Measurements from ENCODE around the gene ALDH3B2. TPM values are rescaled to one million over a fixed set of nuclear protein-coding genes. Genes with fewer than 3 reads are reported as not detected.
A peak's percentile ranks its signal among the peaks of the same experiment; 100 is the strongest.
"Not testable (repeated sequence)": the region's sequence is repeated elsewhere in the genome, so short reads cannot be mapped to it uniquely, and the experiment has no call there.

ALDH3B2 gene
- total and polyA plus RNA-seq, 8 donors = 0.17 to 0.50 (median 0.34) TPM; not detected in 4

DNA sequence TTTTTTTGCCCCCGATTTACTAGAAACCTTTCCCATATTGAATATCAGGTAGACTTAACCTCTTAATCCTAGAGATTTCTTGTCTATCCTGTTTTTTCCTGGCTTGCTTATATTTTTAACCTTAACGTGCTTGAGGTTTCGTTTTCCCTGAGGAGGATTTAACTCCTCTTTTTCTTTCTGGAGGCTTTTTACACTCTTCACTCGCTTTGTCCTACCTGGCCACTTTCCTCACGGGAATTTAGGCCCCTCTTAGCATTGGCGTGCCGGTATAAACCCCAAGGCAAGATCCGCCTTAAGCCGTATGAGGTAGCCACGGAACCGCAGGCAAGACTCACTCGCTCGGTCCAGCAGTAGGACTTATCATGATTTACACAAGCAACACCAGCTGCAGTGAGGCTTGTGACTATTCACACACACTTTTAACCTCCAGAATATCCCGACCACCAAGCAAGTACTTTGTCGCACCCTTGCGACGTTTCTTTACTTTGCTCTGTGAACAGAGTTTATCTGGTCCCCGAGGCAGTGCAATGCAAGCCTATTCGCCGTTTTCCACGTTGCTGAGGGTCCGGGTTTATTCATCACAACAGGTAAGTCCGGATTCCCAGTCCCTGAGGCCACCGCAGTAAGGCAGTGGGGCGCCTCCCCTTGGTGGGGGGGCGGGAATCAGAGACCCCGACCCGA, 20.6 kb upstream of the ALDH3B2 start:
- ATAC-seq (no peak), FAIRE-seq (no peak), DNase-seq (no peak)
- Histone ChIP-seq H3K4me1 (no peaks in the 10 kb centered on the region), H3K4me3 (no peak overlapping the region), H3K9me3 (no peaks in the 10 kb centered on the region), H3K36me3 (no peaks in the 10 kb centered on the region), H3K27ac (no peak overlapping the region), H3K27me3 (no peaks in the 10 kb centered on the region)
- 82% methylated on average over 28 of the region's 28 CpGs for WGBS, 2 donors
- intact Hi-C loops (cut with DNase I) = no loop called here
- TF ChIP-seq CTCF (IDR thresholded peaks at IDR 0.05) = no peak

- H3K27me3 ChIP-seq = no peaks in the 10 kb centered on the region
- H3K27ac ChIP-seq = no peak overlapping the region
- H3K4me1 ChIP-seq = no peaks in the 10 kb centered on the region
- FAIRE-seq = no peak
- ATAC-seq = peak in 1 of 4 donors; percentile 42
- no peak overlapping the region for H3K4me3 ChIP-seq
- no peaks in the 10 kb centered on the region for H3K36me3 ChIP-seq
- TF ChIP-seq CTCF (IDR thresholded peaks at IDR 0.05) = no peak
- WGBS, 2 donors = 52 to 54% methylated on average over 2 of the region's 2 CpGs
- H3K9me3 ChIP-seq = no peaks in the 10 kb centered on the region
- no peak for DNase-seq
- intact Hi-C loops (cut with DNase I) = no loop called here
Observed at GRCh38 chr11:67691149-67691548, 16.7 kb upstream of the ALDH3B2 start.

- H3K27me3 ChIP-seq = no peaks in the 10 kb centered on the region
- FAIRE-seq (no peak), DNase-seq (no peak), ATAC-seq (no peak)
- TF ChIP-seq CTCF (IDR thresholded peaks at IDR 0.05) = no peak
- H3K9me3 ChIP-seq = no peaks in the 10 kb centered on the region
- intact Hi-C loops (cut with DNase I) = no loop called here
- WGBS, 2 donors = 75 to 83% methylated on average over 4 of the region's 4 CpGs
- no peak overlapping the region for H3K4me3 ChIP-seq
- H3K27ac ChIP-seq = no peak overlapping the region
- H3K36me3 ChIP-seq = no peaks in the 10 kb centered on the region
- H3K4me1 ChIP-seq = no peaks in the 10 kb centered on the region
Observed at GRCh38 chr11:67689178-67689577, 14.8 kb upstream of the ALDH3B2 start.

DNA sequence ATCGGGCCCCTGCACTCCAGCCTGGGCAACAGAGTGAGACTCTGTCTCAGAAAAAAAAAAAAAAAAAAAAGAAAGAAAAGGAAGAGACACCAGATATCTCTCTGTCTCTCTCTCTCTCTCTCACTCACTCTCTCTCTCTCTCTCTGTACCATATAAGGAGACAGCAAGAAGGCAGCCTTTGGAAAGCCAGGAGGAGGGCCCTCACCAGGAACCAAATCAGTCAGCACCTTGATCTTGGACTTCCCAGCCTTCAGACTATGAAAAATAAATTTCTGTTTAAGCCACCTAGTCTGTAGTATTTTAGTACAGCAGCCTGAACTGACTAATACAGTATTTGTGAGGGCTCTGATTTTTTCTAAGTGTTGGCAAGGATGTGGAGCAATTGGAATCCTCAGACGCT, 13.6 kb upstream of the ALDH3B2 start:
- intact Hi-C loops (cut with DNase I) = no loop called here
- Histone ChIP-seq H3K9me3 (no peaks in the 10 kb centered on the region), H3K4me1 (no peaks in the 10 kb centered on the region), H3K27me3 (no peaks in the 10 kb centered on the region), H3K36me3 (no peaks in the 10 kb centered on the region), H3K27ac (no peak overlapping the region), H3K4me3 (no peak overlapping the region)
- FAIRE-seq = no peak
- ATAC-seq = no peak
- WGBS, 2 donors = 92 to 93% methylated on average over 2 of the region's 2 CpGs
- no peak for DNase-seq
- no peak for TF ChIP-seq CTCF (IDR thresholded peaks at IDR 0.05)

DNA sequence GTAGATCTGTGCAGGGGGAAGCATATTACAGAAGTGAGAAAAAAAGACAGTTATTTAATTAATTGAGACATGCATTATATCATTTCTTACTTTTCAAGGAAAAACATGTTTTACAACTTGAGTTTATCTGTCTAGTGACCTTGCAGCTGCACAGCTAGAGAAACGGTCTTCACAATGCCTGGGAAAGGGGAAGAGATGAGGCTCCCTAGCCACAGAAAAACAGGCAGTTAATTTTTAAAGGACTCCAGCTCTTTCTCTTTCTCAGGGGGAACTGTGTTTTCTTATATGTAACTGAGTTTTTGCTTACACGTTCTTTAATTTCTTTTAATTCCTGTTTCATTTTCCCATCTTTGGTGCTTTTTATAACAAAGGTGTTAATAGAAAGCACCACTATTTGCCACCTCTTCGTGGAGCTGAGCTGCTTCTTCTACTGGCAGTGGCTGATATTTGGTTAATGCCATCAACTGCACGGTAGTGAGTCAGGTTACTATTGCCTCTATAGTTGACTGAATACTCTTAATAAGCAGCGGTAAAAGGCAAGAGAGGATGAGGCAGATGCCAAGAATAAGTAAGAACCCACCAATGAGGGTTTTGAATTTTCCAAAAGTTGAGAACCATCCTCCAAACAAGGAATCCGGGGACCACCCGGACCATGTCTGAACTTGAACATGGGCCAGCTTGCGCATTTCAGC, 11.4 kb upstream of the ALDH3B2 start:
- H3K36me3 ChIP-seq; ATAC-seq; intact Hi-C loops (cut with DNase I); FAIRE-seq; H3K4me3 ChIP-seq; DNase-seq; H3K9me3 ChIP-seq; H3K4me1 ChIP-seq; H3K27me3 ChIP-seq: not testable (repeated sequence)
- 20 to 21% methylated on average over 8 of the region's 8 CpGs for WGBS, 2 donors
- H3K27ac ChIP-seq = peak overlapping the region in 1 of 4 donors; percentile 11

DNA sequence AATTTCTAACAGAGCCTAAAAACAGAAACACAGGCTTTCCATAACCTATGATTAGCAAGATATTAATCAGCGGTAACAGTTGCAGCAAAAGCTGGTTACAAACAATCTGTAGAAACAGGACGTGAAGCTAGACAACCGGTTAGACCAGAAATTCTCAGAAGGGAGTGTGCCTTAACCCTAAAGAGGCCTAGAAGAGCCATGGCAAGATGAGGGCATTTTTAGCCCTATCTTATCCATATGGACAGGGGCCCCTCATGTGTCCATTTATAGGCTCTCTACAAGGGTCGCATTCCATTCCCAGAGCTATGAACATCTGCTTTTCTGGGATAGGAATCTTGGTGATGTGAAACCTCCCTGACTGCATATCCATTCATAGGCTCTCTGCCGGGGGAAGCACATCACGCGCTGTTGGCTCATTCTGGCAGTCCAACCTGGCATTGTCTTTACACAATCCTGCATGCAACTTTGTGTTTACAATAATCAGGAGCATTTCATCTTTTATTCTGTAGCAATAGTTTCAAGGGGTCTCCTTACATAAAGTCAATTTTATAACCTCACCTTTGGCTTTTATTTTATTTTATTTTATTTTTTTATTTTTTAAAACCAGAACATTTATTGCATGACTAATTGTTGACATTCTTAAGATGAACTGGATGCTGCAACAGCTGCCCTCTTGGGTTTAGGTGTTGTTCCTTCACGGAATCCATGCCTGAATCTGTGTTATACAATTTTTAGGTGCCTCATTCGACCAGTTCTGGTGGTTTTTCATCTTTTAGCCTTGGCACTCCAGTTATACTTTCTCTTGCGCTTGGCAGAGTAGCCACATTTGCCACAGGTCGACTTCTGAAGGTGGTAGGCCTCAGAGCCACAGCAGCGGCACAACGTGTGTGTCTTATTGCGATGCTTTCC, 8.0 kb upstream of the ALDH3B2 start:
- H3K9me3 ChIP-seq; H3K4me3 ChIP-seq; H3K4me1 ChIP-seq; H3K27me3 ChIP-seq; H3K36me3 ChIP-seq; DNase-seq; intact Hi-C loops (cut with DNase I); ATAC-seq; FAIRE-seq: not testable (repeated sequence)
- H3K27ac ChIP-seq = peak overlapping the region in 1 of 4 donors; percentile 30
- 59 to 61% methylated on average over 14 of the region's 14 CpGs for whole genome bisulfite sequencing, 2 donors
